Immature natural killer cell (primary cell): ENCODE data around the gene EDIL3. TPM values are rescaled to one million over a fixed set of nuclear protein-coding genes. Genes with fewer than 3 reads are reported as not detected.

ENCODE experiments used
- DNase-seq, 3 donors: peaks; one replicate each; pipeline ENCODE4 v3.0.0; 2022; ENCODE audit warnings: mixed read lengths in 1 of 3
- H3K27ac Mint-ChIP-seq, 6 donors: one replicate each; pipeline ENCODE4 v1.8.0; 2020; ENCODE audit warnings: mixed read lengths in 6 of 6, mild to moderate bottlenecking in 5 of 6, inconsistent platforms in 4 of 6, moderate library complexity in 3 of 6
- H3K27me3 Mint-ChIP-seq, 3 donors: one replicate each; pipeline ENCODE4 v1.8.0; 2020 to 2021; ENCODE audit warnings: low read depth in 3 of 3, mild to moderate bottlenecking in 3 of 3, mixed read lengths in 3 of 3, moderate library complexity in 3 of 3, inconsistent platforms in 1 of 3
- H3K36me3 Mint-ChIP-seq, 3 donors: one replicate each; pipeline ENCODE4 v1.8.0; 2020; ENCODE audit warnings: mixed read lengths in 3 of 3, inconsistent platforms in 2 of 3, mild to moderate bottlenecking in 2 of 3
- H3K4me1 Mint-ChIP-seq, 2 donors: one replicate each; pipeline ENCODE4 v1.8.0; 2020; ENCODE audit warnings: inconsistent platforms in 2 of 2, mild to moderate bottlenecking in 2 of 2, mixed read lengths in 2 of 2, moderate library complexity in 1 of 2
- H3K4me3 Mint-ChIP-seq, 5 donors: one replicate each; pipeline ENCODE4 v1.8.0; 2020; ENCODE audit warnings: mild to moderate bottlenecking in 5 of 5, mixed read lengths in 5 of 5, inconsistent platforms in 3 of 5, moderate library complexity in 3 of 5
- H3K9me3 Mint-ChIP-seq, 6 donors: one replicate each; pipeline ENCODE4 v1.8.0; 2020; ENCODE audit warnings: mild to moderate bottlenecking in 6 of 6, mixed read lengths in 6 of 6, inconsistent platforms in 4 of 6, moderate library complexity in 3 of 6
- polyA plus RNA-seq, 3 donors: library from polyadenylated mRNA; unstranded; fragments of 300-500 nt; fragmentation: Illumina TruSeq; gene quantifications; one replicate each; pipeline ENCODE4 v1.2.3, GENCODE V29; 2021

The EDIL3 gene
- polyA plus RNA-seq, 3 donors from 2014 or later = not detected

GRCh38 chr5:84383816-84384603 is 670 bp downstream of the EDIL3 start:
- H3K9me3 Mint-ChIP-seq = peaks cover 3 to 32% (median 20%) of the 10 kb centered on the region in 6 donors
- no peak overlapping the region for H3K4me3 Mint-ChIP-seq
- peaks cover 0 to 6% (median 4%) of the 10 kb centered on the region in 3 donors for H3K36me3 Mint-ChIP-seq
- no peak overlapping the region for H3K27ac Mint-ChIP-seq
- no peaks in the 10 kb centered on the region for H3K4me1 Mint-ChIP-seq
- DNase-seq = no peak
- H3K27me3 Mint-ChIP-seq = peaks cover 11 to 17% (median 15%) of the 10 kb centered on the region in 3 donors

- peaks cover 3 to 32% (median 24%) of the 10 kb centered on the region in 6 donors for H3K9me3 Mint-ChIP-seq
- peaks cover 0 to 6% (median 4%) of the 10 kb centered on the region in 3 donors for H3K36me3 Mint-ChIP-seq
- H3K4me3 Mint-ChIP-seq = no peak overlapping the region
- H3K27ac Mint-ChIP-seq = no peak overlapping the region
- H3K4me1 Mint-ChIP-seq = no peaks in the 10 kb centered on the region
- H3K27me3 Mint-ChIP-seq = peaks cover 11 to 17% (median 15%) of the 10 kb centered on the region in 3 donors
- DNase-seq = no peak
Observed at GRCh38 chr5:84383296-84383815, 1.3 kb downstream of the EDIL3 start.

- Mint-ChIP-seq H3K4me1 (no peaks in the 10 kb centered on the region), H3K9me3 (peaks cover 3 to 29% (median 24%) of the 10 kb centered on the region in 6 donors), H3K27ac (no peak overlapping the region), H3K27me3 (peaks cover 11 to 17% (median 15%) of the 10 kb centered on the region in 3 donors), H3K4me3 (peak overlapping the region in 2 of 5 donors; percentile 11 to 34), H3K36me3 (peaks cover 0 to 6% (median 4%) of the 10 kb centered on the region in 3 donors)
- no peak for DNase-seq
Observed at GRCh38 chr5:84382363-84383295, 2.1 kb downstream of the EDIL3 start.

GRCh38 chr5:84381502-84382362 is 2.9 kb downstream of the EDIL3 start:
- Mint-ChIP-seq H3K36me3 (peaks cover 0 to 6% (median 4%) of the 10 kb centered on the region in 3 donors), H3K4me1 (no peaks in the 10 kb centered on the region), H3K27ac (no peak overlapping the region), H3K27me3 (peaks cover 11 to 15% (median 15%) of the 10 kb centered on the region in 3 donors), H3K9me3 (peaks cover 3 to 27% (median 23%) of the 10 kb centered on the region in 6 donors), H3K4me3 (peak overlapping the region in 1 of 5 donors; percentile 11)
- no peak for DNase-seq

- no peak overlapping the region for H3K27ac Mint-ChIP-seq
- peaks cover 3 to 19% (median 10%) of the 10 kb centered on the region in 6 donors for H3K9me3 Mint-ChIP-seq
- no peak overlapping the region for H3K4me3 Mint-ChIP-seq
- no peak for DNase-seq
- H3K27me3 Mint-ChIP-seq = peaks cover 5 to 8% (median 6%) of the 10 kb centered on the region in 3 donors
- peaks cover 0 to 4% (median 3%) of the 10 kb centered on the region in 3 donors for H3K36me3 Mint-ChIP-seq
- H3K4me1 Mint-ChIP-seq = no peaks in the 10 kb centered on the region
Observed at GRCh38 chr5:84379749-84380148, 4.9 kb downstream of the EDIL3 start.

GRCh38 chr5:84378961-84379360 is 5.7 kb downstream of the EDIL3 start:
- Mint-ChIP-seq H3K27me3 (peaks cover 4 to 8% (median 5%) of the 10 kb centered on the region in 3 donors), H3K4me3 (no peak overlapping the region), H3K27ac (no peak overlapping the region), H3K36me3 (peaks cover 0 to 4% (median 3%) of the 10 kb centered on the region in 3 donors), H3K4me1 (no peaks in the 10 kb centered on the region), H3K9me3 (peaks cover 4 to 19% (median 12%) of the 10 kb centered on the region in 6 donors)
- DNase-seq = no peak

GRCh38 chr5:84378420-84378819 is 6.3 kb downstream of the EDIL3 start:
- H3K4me1 Mint-ChIP-seq = no peaks in the 10 kb centered on the region
- no peak overlapping the region for H3K4me3 Mint-ChIP-seq
- H3K9me3 Mint-ChIP-seq = peaks cover 4 to 23% (median 15%) of the 10 kb centered on the region in 6 donors
- no peak overlapping the region for H3K27ac Mint-ChIP-seq
- no peak for DNase-seq
- H3K27me3 Mint-ChIP-seq = peaks cover 4 to 7% (median 5%) of the 10 kb centered on the region in 3 donors
- H3K36me3 Mint-ChIP-seq = peaks cover 0 to 7% (median 3%) of the 10 kb centered on the region in 3 donors

GRCh38 chr5:84376346-84376745 is 8.3 kb downstream of the EDIL3 start:
- no peaks in the 10 kb centered on the region for H3K27me3 Mint-ChIP-seq
- peaks cover 2 to 20% (median 10%) of the 10 kb centered on the region in 6 donors for H3K9me3 Mint-ChIP-seq
- H3K4me1 Mint-ChIP-seq = no peaks in the 10 kb centered on the region
- no peak for DNase-seq
- no peak overlapping the region for H3K4me3 Mint-ChIP-seq
- H3K36me3 Mint-ChIP-seq = peaks cover 0 to 3% (median 0%) of the 10 kb centered on the region in 3 donors
- no peak overlapping the region for H3K27ac Mint-ChIP-seq

- no peaks in the 10 kb centered on the region for H3K4me1 Mint-ChIP-seq
- H3K27me3 Mint-ChIP-seq = no peaks in the 10 kb centered on the region
- H3K27ac Mint-ChIP-seq = no peak overlapping the region
- no peak for DNase-seq
- H3K4me3 Mint-ChIP-seq = no peak overlapping the region
- peaks cover 0 to 3% (median 0%) of the 10 kb centered on the region in 3 donors for H3K36me3 Mint-ChIP-seq
- peaks cover 2 to 20% (median 10%) of the 10 kb centered on the region in 6 donors for H3K9me3 Mint-ChIP-seq
Observed at GRCh38 chr5:84374568-84374967, 10.1 kb downstream of the EDIL3 start.

GRCh38 chr5:84373506-84373905 is 11.2 kb downstream of the EDIL3 start:
- Mint-ChIP-seq H3K9me3 (peaks cover 2 to 25% (median 8%) of the 10 kb centered on the region in 6 donors), H3K4me1 (no peaks in the 10 kb centered on the region), H3K4me3 (no peak overlapping the region), H3K36me3 (peaks cover 0 to 3% (median 0%) of the 10 kb centered on the region in 3 donors), H3K27me3 (peaks cover 0 to 1% (median 0%) of the 10 kb centered on the region in 3 donors), H3K27ac (no peak overlapping the region)
- DNase-seq = no peak

GRCh38 chr5:84372066-84372695 is 12.5 kb downstream of the EDIL3 start:
- Mint-ChIP-seq H3K4me3 (no peak overlapping the region), H3K4me1 (no peaks in the 10 kb centered on the region), H3K27ac (no peak overlapping the region), H3K9me3 (peaks cover 2 to 25% (median 9%) of the 10 kb centered on the region in 6 donors), H3K27me3 (peaks cover 0 to 1% (median 0%) of the 10 kb centered on the region in 3 donors), H3K36me3 (peaks cover 0 to 3% (median 0%) of the 10 kb centered on the region in 3 donors)
- DNase-seq = no peak

GRCh38 chr5:84370176-84370575 is 14.5 kb downstream of the EDIL3 start:
- Mint-ChIP-seq H3K27me3 (peaks cover 0 to 1% (median 0%) of the 10 kb centered on the region in 3 donors), H3K4me1 (no peaks in the 10 kb centered on the region), H3K36me3 (peaks cover 0 to 3% (median 0%) of the 10 kb centered on the region in 3 donors), H3K27ac (no peak overlapping the region), H3K4me3 (no peak overlapping the region), H3K9me3 (peaks cover 2 to 30% (median 10%) of the 10 kb centered on the region in 6 donors)
- DNase-seq = no peak
